GM21825 (cell line): Measurements from ENCODE around the gene ZBTB42.

Experiments used
- ATAC-seq: cut with Tn5 transposase; IDR thresholded peaks from one replicate; pipeline ENCODE4 v1.9.1; 2021; ENCODE audit warnings: mild to moderate bottlenecking, moderate library complexity; ENCODE audit not compliant: unreplicated experiment

ZBTB42 gene

GRCh38 chr14:104782086-104782807 is 18.7 kb upstream of the ZBTB42 start:
- no peak for ATAC-seq

GRCh38 chr14:104782808-104783139 is 18.1 kb upstream of the ZBTB42 start:
- no peak for ATAC-seq

GRCh38 chr14:104783484-104784217 is 17.2 kb upstream of the ZBTB42 start:
- ATAC-seq: no peak

GRCh38 chr14:104784218-104784568 is 16.7 kb upstream of the ZBTB42 start:
- ATAC-seq: no peak

GRCh38 chr14:104784846-104785707 is 15.8 kb upstream of the ZBTB42 start:
- no peak for ATAC-seq

- ATAC-seq: no peak
These were observed 15.2 kb upstream of the ZBTB42 start for GRCh38 chr14:104785708-104786080.

- ATAC-seq: no peak
These were observed 14.8 kb upstream of the ZBTB42 start for GRCh38 chr14:104786091-104786586.

- ATAC-seq: no peak
These were observed 13.9 kb upstream of the ZBTB42 start for GRCh38 chr14:104786726-104787675.

- no peak for ATAC-seq
These were observed 13.2 kb upstream of the ZBTB42 start for GRCh38 chr14:104787736-104788135.

- no peak for ATAC-seq
These were observed 12.6 kb upstream of the ZBTB42 start for GRCh38 chr14:104788161-104788818.

- ATAC-seq: no peak
These were observed 11.8 kb upstream of the ZBTB42 start for GRCh38 chr14:104788873-104789663.

- no peak for ATAC-seq
These were observed 10.9 kb upstream of the ZBTB42 start for GRCh38 chr14:104789752-104790743.

- ATAC-seq: no peak
These were observed 9.5 kb upstream of the ZBTB42 start for GRCh38 chr14:104791425-104791824.

- no peak for ATAC-seq
These were observed 8.6 kb upstream of the ZBTB42 start for GRCh38 chr14:104792101-104792884.

GRCh38 chr14:104792945-104793702 is 7.8 kb upstream of the ZBTB42 start:
- ATAC-seq: no peak

- ATAC-seq: no peak
These were observed 7.3 kb upstream of the ZBTB42 start for GRCh38 chr14:104793703-104793959.

- no peak for ATAC-seq
These were observed 6.8 kb upstream of the ZBTB42 start for GRCh38 chr14:104794099-104794498.
